DMS53 (cell line): ENCODE data around the gene PCBP3.

Experiments used
- DNase-seq: peaks from one replicate; lab custom pipeline; 2025; lab: John Stamatoyannopoulos, UW

Gene PCBP3

DNA sequence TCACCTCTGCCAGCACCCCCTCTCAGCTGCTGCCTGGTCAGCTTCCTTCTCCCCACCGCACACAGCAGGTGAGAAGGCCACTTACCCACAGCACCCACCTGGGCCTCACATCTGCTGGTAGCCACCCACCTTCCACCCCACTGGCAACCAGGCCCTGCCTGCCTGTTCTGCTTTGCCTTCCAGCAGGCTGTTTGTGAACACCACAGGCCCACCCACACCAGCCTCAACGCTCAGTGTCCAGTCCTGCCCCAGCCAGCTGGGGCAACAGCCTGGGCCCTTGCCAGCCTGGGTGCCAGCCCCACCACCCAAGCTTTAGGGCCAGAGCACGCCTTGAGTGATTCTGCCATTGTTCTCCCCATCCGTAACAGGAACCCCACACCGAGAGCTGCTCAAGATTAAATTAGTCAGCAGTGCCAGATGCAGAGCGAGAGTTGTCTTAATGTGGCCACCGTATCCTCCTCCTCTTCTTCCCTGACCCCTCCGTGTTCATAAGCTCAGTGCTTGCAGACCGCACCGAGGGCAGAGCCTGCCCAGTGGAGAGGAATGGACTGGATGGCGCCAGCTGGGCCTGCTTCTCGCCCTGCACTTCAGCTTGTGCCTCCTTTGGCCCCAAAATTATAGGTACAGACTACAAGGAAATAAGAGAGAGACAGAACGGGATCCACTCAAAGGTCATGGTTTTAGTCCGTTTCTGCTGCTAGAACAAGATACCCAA is 217.8 kb downstream of the PCBP3 start:
- DNase-seq = no peak

DNA sequence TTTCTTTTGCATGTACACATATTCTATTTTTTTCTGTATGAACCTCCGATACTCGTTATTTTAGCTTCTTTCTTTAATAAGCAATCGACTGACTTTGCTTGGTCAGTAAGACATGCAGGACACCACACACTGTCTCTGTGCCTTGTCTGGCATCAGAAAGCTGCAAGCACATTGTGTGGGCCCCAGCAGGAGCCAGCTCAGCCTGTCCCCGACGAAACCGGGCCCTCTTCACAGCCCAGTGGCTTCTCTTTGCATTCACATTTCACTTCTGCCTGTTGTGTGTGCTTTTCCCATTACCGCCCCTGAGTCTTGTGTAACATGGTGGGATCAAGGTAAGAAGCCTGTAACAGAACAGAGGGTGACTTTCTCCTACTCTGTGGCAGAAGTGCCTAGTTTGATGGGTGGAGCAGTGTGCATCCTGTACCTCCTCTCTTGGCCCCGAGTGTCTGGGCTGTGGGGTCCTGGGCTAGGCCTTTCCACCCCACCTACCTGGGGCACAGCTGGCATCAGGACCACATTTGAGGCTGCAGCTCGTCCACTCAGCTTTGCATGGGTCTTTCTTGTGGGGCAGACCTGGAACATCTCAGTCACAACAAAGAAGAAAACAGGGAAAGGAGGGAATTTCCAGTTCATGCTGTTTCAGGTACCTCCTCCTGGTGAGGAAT is 219.2 kb downstream of the PCBP3 start:
- no peak for DNase-seq

DNA sequence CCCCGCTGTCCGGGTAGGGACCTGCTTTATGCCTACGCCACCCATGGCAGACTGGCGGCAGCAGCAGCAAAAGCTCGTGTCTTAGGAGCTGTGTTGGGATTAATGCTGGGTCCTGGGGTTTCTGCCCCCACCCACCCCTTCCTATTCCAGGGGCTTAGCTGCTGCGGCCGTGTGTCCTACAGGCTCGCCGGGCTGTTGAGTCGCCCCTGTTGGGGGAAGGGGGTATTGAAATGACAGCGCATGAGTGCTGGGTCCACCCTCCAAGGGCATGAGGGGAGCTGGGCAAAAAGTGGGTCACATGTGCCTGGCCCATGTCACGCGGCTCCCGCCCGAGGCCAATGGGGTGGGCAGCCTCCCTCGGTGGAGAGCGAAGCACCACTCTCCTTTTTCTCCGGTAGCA is 219.7 kb downstream of the PCBP3 start:
- DNase-seq = no peak

DNA sequence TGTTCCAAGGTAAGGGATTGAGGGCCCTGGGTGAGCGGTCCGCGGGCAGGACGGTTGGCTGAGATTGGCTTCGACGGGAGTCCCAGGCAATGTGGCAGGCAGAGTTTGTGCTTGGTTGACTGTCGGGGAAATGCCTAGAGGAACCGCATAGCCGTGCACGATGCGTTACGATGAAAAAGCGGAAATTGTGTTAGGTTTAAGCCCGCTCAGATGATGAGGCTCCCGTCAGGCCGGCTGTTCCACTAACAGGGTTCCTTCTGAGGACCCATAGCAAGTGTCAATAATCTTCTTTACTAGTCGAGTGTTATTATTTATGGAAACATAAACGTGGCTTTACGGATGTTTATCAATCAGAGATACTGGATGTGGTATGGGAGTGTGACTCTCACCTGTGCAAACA is 220.2 kb downstream of the PCBP3 start:
- DNase-seq = no peak

DNA sequence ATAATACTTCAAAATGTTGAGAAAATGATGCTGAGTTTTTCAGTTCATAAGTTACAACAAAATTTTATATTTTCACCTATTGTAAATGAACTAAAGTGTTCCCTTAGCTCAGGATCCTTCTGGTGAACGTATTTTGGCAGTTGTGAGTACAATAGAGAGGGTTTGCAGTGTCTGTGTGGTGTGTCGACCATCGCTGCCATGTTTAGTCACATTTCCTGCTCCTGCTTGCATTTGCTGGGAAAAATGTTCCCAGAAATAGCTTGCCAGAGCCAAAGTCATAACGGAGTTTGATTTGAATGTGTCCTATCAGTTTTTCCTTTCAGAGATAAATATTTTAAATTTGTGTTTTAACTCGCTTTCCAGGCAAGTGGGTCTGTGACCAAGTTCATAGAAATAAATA is 220.9 kb downstream of the PCBP3 start:
- no peak for DNase-seq

DNA sequence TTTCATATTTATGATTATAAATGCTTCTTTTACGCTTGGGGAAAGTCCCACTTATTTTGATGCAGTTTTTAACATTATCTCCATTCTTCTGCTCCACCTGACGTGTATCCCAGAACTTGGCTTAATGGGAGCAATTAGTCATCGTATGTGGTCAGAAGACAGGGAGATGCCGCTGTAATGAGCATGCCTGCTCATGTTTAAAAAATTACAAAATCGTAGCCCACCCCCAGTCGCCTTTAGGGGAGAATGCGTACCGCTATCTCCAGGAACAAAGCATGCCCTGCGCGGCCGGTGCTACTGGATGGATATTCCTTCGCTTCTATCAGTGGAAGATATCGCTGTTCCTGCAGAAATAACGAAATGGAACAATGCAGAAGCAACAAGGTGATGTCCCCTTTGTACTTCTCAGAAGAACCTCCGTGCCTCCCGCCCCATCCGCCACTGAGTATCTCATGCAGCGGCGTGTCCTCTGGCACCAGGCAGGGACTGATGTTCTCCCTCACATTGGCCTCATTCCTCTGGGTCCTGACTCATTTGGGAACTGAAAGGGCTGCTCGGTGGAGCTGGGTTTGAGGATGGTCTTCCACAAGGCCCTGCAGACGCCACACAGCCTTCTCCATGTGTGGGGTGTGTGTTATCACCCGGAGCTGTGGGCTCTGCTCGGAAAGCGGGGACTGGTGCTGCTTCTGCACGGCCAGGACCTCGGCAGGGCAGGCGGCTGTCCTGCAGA is 221.7 kb downstream of the PCBP3 start:
- DNase-seq = no peak

DNA sequence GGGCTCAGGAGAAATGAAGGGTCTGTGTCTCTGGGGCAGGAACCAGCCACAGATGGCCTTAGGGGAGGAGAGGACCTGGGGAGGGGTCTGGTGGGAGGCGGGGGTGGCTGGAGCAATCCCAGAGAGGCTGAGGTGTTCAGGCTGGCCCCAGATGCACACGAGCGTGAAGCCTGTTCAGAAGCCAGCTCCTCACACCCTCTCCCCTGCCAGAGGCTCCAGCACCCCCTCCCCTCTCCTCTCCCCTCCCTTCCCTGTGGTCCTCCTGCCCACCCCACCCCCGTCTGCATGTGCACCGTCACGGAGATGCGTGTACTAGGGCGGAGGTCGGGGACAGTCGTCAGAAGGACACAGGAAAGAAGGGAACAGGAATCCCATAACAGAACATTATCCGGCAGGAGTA is 223.0 kb downstream of the PCBP3 start:
- no peak for DNase-seq

DNA sequence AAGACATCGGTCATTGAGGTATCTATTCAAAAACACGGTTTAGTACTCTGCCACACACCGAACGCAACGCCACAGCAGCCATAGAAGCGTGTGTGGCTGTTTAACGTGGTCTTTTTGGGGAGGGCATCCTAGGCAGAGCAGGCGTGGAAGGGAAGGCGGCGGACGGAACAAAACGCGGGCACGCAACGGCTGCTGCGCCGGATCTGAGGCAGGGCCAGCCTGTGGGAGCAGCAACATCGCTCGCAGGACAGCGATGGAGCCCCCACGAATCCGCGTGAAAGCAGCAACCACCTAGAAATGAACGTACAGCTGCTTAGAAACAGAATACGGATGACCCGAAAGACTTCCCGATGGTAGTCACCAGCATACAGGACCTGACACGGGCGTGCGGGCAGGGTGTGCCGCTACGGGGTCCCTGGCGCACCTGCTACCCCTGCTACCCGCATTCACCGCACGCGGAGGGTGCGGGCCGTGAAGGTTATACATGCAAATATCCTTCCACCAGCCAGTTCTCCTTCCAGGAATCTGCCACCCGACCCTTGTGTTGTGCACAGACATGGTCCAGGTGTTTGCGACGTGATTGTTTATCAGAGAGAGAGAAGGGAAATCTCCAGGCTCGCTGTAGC is 223.6 kb downstream of the PCBP3 start:
- DNase-seq = no peak

DNA sequence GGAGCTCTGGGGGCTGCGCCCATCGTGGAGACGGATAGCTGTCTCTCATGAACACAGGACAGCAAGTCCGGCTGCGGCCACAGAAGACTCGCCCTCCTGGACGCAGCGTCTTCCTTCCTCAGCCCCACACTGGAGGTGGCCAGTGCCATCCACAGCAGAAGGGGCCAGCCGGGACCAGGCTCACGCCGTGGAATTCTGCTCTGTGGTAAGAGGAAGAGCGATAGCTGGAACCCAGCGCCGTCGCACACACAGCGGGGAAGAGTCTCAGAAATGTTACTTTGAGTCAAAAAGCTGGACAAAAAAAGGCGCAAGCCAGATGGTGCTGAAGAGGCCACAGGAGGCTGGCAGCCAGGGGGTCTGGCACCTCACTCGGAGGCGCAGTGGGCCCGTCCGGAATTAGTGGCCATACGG is 224.2 kb downstream of the PCBP3 start:
- no peak for DNase-seq

DNA sequence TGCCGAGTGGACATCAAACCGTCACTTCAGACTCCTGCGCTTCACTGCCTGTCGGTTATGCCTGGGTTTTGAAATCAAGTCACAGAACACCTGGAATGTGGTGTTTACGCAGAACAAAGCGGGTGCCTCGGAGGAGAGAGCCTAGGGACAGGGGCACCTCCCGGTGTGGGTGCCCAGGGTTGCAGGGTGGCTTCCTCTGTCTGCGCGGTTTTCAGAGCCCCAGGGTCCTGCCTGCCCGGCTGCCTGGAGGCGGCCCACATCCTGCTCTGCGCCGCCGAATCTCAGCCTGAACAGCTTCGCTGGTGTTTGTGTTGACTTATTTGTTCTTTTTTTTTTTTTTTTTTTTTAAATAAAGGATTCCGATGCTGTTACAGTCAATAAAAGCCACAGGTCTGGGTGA is 224.6 kb downstream of the PCBP3 start:
- DNase-seq = no peak

DNA sequence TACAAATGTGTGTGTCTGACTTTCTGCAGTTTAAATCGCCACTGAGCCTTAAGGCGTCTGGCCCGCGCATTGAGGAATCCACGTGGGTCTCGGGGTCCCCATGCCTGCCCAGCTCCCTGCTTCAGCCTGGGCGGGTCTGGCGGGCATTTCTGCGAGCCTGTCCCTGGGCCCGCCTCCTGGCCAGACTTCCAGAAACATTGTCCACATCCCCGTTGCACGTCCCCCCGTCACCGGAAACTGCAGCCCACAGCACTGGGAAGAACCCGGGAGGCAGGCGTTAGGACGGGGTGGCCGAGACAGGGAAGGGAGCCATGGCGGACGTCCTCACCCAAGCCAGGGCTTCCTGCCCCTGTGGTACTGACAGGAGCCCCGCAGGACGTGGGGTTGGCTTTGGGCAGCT is 225.0 kb downstream of the PCBP3 start:
- no peak for DNase-seq

DNA sequence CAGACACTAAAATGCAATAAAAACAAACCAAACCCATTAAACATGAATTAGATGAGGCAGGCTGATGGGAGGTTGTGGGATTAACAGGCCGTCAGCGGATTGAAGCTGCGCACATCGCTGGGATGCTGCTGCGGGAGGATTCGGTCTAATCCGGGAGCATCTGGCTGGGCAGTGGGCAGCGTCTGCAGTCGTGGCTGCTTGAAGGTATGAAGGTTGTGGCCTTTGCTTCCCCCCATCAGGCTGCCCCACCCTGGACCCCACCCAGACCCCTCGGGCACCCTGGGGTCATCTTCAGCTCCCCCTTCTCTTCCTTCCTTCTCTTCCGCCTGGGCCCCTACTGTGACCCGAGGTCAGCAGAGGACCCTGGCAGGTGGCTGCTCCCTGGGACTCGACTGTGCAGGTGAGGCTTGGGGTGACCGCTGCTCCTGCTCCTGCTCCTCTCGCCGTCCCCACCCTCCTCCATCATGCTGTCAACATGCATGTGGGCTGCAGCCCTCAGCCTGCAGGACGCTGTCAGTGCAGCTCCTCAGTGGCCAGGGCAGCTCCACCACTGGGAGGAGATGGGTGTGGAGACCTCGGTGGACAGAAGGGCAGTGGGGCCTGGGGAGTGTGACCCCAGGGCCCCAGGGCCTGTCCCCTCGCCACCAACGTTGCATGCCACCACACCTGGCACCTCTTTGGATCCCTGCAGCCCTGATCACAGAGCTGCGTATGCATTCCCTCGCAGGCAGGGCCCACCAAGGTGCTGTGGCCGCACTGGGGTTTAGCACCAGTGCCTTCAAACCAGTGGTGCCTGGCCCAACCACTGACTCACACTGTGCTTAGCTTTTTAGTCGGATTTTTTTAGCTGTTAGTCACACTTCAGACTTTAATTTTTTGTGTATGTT is 225.8 kb downstream of the PCBP3 start:
- no peak for DNase-seq

DNA sequence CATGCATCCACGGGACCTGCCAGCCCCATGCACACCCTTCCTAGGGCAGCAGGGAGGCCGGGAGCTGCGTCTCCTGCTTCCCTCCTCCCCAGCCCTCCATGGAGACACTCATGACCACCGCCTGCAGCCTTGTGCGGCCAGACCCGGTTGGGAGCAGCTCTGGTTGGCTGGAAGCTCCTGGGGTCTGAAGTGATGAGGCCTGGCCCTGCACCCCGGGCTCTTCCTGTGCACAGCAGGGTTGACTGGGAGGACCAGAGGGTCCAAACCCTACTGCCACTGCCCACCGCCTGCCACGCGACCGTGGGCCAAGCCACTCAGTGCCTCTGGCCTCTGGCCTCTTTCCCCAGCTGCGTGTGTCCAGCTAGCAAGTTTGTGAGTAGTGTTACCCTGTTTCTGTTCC is 226.9 kb downstream of the PCBP3 start:
- DNase-seq = no peak

DNA sequence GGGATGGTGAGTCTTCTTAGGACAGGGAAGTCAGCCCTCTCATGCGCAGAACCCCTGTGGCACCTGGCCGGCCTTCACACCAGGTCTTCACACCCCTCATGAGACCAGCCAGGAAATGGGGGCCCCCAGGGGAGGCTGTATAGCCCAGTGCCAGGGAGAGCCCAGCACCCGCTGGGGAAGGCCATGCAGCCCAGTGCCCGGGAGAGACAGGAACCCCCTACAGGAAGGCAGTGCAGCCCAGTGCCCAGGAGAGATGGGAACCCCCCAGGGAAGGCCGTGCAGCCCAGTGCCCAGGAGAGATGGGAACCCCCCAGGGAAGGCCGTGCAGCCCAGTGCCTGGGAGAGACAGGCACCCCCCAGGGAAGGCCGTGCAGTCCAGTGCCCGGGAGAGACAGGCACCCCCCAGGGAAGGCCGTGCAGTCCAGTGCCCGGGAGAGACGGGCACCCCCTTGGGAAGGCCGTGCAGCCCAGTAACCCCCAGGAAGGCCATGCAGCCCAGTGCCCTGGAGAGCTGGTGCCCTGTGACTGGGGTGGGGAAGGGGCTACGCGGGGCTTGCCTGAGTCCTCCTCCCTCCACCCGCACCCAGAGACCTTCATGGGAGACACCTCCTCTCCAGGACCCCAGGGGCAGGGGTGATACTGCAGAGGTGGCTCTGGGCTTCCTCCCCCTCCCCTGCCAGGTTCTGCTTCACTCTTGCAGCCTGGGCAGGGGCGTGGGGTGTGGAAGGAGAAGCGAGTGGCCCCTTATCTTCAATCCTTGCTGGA is 227.5 kb downstream of the PCBP3 start:
- no peak for DNase-seq

DNA sequence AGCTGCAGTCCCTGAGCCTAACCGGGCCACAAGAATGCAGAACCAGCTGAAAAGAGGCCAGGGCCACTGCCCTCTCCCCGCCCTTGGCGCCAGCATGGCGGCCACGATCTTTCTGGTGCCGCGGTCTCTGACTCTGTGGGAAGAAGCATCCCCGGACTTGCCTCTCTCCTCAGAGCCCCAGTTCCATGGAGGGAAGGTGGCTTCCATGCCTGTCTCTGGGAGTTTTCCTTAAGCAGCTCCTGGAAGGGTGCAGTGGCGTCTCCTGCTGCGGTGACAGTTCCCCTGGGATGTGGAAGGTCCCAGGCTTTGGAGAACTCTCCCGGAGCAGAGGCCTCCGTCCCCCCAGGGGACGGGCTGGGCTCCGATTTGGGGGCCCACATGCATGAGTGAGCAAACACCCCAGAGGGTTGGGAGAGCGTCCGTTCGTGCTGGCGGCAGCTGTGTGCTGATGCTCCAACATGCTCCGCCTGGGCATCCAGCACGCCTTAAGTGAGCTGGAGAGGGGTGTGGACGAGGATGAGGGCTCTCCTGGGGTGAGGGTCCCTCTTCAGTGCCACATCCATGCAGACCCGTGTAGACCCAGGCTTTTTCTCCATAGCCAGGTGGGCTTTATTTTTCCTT is 228.2 kb downstream of the PCBP3 start:
- DNase-seq = no peak

DNA sequence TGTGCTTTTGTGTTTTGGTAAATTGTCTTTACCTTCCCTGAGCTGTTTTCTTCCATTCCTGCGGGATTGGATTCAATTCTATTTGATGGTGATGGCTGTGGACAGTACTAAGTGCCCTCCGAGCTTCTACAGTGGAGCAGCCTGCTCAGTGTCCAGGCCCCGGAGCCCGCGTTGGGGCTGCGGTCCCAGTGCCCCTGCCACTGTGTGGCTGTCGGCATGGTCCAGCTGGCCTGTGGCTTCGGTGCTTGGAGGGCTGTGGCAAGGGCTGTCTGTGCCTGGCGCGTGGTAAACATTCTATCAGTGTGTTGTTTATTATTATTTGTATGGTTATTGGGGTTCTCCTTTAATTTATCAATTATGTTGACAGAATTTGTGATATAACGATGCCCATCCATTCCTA is 228.9 kb downstream of the PCBP3 start:
- no peak for DNase-seq

DNA sequence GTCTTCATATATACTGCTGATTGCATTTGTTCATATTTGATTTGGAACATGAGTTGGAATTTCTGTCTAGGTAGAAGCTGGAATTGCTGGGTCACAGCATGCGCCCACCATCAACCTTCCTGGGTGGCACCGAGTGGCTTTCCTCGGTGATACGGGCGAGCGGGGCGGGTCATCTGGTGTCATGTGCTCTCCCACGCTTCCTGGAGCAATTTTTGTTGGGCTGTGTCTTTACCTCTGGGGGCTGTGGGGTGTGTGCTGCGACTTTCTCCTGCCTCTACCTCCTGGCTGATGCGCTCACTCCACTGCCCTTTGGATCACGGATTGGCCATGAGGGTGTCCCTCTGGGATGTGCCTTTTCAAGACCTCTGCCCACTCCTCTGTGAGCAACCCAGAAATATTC is 229.4 kb downstream of the PCBP3 start:
- no peak for DNase-seq

DNA sequence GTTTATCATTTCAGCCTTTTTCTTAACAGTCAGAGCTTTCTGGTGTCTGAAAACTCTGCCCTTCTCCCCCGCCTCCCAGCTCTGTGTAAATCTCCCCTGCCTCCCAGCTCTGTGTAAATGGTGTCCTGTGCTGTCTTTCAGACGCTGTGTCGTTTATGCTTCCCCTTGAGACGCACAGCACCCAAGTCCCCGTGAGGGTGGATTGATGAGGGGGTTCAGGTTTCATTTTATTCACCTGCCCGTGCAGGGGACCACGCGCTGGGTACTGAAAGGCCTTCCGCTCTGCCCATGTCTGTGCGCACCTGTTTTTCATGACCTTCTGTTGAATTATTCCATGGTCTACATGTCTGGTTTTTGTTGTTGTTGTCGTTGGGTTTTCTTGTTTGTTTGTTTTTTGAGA is 229.9 kb downstream of the PCBP3 start:
- DNase-seq = no peak

DNA sequence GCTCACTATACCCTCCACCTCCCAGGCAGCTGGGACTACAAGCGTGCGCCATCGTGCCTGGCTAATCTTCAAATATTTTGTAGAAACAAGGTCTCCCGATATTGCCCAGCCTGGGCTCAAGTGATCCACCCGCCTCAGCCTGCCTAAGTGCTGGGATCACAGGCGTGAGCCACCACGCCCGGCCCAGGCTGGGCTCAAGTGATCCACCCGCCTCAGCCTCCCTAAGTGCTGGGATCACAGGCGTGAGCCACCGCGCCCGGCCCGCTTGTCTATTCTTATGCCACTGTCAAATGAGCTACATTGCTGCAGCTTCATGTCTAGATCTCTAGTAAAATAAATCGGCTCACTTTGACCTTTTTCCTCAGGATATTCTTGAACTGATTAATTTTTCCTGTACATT is 230.3 kb downstream of the PCBP3 start:
- DNase-seq = no peak

DNA sequence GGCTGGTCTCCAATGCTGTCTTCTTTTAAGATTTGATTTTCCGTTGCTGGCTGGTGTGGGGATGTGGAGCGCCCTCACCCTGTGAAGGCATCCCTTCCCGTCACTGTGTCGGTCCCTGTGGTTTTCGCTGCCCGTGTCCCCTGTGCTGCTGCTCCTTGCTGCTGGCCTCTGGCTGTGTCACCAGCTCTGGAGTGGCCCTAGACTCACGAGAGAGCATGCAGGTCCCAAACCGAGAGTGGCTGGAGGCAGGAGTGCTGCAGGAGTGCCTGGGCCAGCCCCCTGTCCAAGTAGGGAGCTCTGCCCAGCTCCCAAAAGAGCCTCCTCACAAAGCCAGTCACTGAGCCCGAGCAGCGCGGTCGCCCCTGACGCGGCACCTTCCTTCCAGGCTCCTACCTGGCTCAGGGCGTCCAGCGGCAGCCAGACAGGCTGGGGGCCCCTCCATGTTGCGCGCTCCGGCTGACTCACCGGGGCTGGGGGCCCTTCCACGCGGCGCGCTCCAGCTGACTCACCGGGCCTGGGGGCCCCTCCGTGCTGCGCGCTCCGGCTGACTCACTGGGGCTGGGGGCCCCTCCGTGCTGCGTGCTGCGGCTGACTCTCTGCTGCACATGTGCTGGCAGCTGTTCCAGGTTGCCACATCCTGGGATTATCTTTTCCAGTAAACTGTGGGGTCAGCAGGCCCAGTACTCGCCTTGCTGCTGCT is 231.3 kb downstream of the PCBP3 start:
- no peak for DNase-seq
